Measurements from ENCODE around the gene C3orf52.

GRCh38 chr3:112143251-112143650 lies 57.1 kb downstream of the C3orf52 start:
- TF ChIP-seq POLR2A (IDR thresholded peaks at IDR 0.05) (no peak), POLR2AphosphoS5 (IDR thresholded peaks at IDR 0.05; ENCODE audit: insufficient read depth in 1 of 2, low read depth in 1 of 2) (no peak)
